ENCODE data around the gene XIRP1.
"Not testable (repeated sequence)": the region's sequence is repeated elsewhere in the genome, so short reads cannot be mapped to it uniquely, and the experiment has no call there.

The XIRP1 gene

DNA sequence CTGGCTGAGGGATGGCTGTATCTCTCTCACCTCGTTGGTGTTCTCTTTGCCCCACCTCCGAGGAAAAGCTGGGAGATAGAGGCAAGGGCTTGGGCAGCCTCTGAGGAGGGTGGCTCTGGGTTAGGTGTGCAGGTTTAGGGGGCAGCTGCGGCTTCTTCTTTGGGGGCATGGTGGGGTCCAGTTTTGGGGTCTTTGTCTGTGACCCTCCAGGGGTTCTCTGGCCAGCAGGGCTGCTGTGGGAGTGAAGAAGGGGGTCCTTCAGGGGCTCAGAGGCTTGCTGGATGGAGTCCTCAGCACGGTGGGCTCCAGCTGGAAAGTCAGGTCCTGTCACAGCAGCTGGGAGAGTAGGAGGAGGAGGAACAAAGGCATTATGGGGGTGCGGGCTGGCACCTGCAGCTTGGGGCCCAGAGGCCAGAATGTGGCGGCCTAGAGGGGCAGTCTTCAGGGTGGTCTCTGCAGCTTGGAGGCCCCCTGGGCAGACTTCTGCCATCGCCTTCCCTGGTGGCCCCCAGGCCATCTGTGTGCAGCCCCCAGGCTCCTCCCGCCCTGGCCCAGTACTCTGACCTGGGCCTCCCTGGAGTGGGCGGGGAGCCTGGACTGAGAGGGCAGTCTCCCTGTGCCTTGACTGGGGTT lies 7.0 kb downstream of the XIRP1 start:
- no peak for DNase-seq (ENCODE audit: low read depth in 2 of 2)

- DNase-seq (ENCODE audit: low read depth in 2 of 2), result no peak
Measured at GRCh38 chr3:39184968-39185285, 7.5 kb downstream of the XIRP1 start.

- no peak for DNase-seq (ENCODE audit: low read depth in 2 of 2)
Measured at GRCh38 chr3:39184081-39184967, 8.1 kb downstream of the XIRP1 start.

DNA sequence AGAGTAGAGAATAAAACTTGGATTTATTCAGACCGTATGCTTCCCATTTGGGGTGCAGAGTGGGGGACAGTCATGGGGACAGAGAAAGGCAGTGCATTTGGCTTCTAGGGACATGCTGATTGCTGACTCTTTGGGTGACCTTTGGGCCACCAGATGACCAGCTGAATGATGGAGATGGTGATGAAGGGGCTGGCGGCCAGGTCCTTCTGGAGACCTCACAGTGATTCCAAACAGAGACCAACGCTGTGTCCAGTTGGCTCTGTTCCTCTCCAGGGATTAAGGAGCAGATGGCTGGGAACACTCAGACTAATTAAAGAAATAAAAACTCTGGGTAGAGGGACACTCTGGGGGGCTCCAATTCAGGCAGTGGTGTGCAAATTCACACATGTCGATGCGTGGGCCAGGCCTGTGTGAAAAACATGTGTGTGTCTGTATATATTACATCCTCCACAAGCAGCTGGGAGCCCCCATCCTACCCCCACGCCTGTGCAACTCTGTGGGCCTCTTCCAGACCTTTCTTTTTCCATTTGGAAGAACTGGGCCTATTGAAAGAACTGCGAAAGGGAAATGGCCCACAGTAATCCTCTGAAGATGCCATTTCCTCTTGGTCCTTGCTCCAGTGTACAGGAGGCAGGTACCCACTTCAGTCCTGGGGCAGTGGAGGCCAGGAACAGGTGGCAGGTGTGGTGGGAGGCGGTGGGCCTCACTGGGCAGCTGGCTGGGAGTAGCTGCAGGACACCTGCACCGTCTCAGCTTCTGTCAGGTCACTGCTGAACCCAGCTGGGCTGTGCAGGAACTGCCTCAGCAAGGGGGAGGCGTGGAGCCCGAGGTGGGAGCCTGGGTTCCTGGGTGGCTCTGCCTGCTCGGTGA lies 8.9 kb downstream of the XIRP1 start:
- DNase-seq (ENCODE audit: low read depth in 2 of 2), result no peak

DNA sequence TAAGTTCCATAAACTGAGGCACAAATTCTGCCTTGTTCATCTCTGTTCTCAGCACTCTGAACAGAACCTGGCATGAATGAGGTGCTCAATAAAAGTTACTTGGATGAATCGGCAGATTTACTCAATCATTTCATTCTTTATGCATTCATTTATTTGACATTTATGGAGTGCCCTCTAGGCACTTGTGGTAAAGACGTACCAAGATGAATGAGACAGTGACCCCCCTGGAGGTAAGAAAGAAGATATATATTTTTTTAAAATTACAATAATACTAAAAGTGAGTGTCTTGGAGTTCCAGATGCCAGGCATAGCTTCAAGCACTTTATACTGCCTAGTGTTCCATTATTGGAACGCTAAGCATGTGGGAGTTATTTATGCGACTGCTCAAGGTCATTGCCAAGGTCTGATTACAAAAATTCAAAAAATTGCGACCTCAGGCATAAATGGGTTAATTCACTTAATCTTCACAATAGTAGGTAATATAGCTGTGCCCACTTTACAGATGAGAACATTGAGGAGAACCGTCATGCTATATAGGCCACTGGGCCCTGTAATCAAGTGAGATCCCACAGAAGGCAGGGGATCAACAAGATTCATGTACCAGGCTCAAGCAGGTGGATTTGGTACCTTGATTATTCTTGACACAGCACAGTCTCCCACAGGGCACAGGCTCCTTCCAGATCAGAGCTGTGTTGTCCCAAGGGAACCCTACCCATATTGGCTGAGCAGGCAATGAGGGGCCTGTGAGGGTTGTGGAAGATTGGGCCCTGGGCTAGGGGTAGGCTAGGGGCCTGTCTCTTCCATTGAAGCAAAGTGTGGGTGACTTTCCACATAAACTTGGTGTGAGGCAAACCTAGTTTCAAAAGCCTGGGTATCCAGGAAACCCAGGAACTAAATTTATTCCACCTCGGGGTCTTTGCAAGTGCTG lies 10.7 kb downstream of the XIRP1 start:
- DNase-seq (ENCODE audit: low read depth in 2 of 2), result no peak

GRCh38 chr3:39180546-39181346 lies 11.6 kb downstream of the XIRP1 start:
- peak; percentile 72 to 80 for DNase-seq (ENCODE audit: low read depth in 2 of 2)

DNA sequence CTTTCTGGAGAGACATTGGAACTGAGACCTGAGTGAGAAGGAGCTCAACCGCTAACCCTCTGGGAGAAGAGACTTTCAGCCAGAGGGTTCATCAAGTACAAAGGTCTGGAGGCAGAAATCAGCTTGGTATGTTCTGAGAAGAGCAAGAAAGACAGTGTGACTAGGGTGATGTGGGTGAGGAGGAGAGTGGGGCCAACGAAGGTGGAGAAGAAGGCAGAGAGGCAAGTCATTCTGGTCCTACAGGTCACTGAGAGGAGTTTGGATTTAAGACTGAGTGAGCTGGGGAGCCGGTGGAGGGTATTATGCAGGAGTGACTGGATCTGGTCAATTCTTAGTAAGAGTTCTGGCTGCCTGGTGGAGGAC lies 12.2 kb downstream of the XIRP1 start:
- no peak for DNase-seq (ENCODE audit: low read depth in 2 of 2)

- DNase-seq (ENCODE audit: low read depth in 2 of 2), result no peak
Measured at GRCh38 chr3:39178553-39178952, 13.8 kb downstream of the XIRP1 start.

- peak; percentile 53 to 75 for DNase-seq (ENCODE audit: low read depth in 2 of 2)
Measured at GRCh38 chr3:39177708-39178332, 14.6 kb downstream of the XIRP1 start.

DNA sequence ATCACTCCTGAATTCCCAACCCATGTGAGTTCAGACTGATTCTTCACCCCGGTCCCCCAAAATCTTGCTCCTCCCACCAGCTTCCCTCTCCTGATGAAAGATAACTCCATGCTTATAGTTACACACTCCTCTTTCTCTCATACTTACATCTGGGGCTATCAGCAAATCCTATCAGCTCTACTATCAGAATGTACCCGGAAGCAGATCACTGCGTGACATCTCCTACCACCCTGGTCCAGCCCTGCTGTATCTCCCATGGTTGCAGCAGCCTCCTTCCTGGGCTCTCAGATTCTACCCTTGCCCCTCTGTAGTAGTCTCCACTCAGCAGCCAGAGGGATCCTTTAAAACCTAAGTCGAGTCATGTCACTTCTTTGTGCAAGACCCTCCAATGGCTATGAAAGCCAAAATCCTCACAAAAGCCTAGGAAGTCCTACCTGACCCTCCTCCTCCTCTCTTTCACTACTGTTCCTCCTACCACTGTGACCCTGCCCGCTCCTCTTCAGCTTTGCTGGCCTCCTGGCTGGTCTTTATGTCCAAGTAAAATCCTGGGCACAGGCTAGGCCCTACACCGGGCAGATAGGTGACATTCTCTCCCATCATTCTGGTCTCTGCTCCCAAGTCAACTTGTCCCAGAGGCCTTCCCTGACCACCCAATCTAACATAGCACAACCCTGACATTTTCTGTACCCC lies 16.2 kb downstream of the XIRP1 start:
- no peak for DNase-seq (ENCODE audit: low read depth in 2 of 2)

- no peak for DNase-seq (ENCODE audit: low read depth in 2 of 2)
Measured at GRCh38 chr3:39173318-39174125, 18.9 kb downstream of the XIRP1 start.

DNA sequence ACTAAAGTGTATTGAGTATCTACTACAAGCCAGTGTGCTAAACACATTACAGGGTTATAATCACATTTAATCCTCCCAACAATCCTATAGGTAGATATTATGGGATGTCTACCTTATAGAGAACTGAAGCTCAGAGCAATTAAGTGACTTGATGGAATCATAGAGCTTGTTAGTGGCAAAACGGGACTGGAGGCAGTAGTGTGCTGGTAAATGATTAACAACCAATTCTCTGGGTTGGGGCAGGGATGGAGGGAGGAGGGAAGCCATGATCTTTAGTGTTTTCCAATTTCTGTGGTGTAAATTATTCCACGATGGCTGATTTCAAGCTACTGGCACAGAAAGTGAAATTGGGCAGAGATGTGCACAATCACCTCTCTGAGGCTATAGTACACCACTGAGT lies 20.5 kb downstream of the XIRP1 start:
- no peak for DNase-seq (ENCODE audit: low read depth in 2 of 2)

- not testable (repeated sequence) for DNase-seq (ENCODE audit: low read depth in 2 of 2)
Measured at GRCh38 chr3:39170877-39171276, 21.5 kb downstream of the XIRP1 start.

DNA sequence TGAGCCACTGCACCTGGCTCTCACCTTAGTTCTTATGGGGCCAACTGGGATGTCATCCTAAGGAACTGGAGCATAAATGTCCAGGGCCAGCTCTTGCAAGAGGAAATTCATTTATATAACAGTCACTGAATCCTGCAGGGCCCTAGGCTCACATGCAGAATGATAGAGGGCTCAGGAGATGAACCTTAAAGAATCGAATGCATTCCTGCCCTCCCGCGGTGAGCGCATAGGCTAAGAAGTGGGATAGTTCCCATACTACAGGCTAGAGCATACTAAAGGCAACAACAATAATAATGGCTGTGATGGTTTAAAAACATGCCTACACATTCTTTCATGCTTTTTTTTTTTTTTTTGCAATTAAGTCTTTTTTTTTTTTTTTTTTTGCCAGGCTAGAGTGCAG lies 21.9 kb downstream of the XIRP1 start:
- no peak for DNase-seq (ENCODE audit: low read depth in 2 of 2)

GRCh38 chr3:39169712-39170111 lies 22.7 kb downstream of the XIRP1 start:
- no peak for DNase-seq (ENCODE audit: low read depth in 2 of 2)

DNA sequence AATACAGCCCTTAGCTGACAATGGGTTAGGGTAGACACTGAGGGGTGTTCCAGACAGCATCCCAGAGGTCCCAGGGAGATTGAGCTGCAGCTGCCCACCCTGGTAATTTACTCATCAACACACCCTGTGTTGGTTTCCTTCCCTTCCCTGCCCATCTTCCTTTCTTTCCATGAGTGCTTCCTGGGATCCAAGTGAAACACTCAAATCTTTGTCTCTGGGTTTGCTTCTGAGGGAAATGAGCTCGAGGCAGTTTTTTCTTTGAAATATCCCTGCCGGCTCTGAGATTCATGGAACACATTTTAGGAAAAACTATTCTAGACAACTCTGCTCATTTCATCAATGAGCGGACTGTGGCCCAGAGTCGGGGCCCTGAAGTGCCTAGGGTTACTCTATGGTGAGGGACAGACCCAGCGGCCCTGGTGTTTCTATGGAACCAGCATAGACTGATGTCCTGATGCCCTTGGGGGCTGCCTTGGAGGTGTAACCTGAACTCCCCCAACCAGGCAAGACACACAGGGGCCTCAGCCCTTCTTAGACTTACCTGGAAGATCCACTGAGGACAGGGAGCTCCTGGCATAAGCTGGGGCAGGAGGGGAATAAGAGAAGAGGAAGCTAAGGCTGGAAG lies 24.1 kb downstream of the XIRP1 start:
- no peak for DNase-seq (ENCODE audit: low read depth in 2 of 2)

DNA sequence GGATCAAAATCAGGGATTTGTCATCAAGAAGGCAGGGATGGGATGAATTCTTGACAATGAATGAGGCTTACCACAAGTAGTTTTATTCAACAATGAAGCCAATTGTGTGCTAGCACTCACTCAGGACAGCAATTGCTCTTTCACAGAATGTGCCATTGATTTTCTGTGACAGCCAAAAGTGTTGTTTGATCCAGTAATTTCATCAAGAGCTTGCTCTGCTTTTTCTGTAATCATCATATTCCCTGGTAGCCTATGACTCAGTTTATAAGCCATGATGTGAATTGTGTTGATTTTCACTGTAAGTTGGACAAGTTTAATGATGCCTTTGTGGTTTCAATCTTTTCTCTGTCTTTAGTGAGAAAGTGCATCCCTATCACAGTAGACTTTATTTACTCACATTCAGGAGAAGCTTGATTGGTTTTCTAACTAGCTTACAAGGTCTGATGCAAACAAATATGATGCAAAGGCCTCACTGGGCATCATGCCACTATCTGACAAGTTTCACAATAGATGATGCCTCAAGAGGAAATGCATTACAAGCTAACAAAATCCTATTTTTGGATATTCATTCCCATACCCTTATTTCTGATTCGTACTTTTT lies 25.4 kb downstream of the XIRP1 start:
- DNase-seq (ENCODE audit: low read depth in 2 of 2), result no peak
